Activated CD4-positive, CD25-positive, alpha-beta regulatory T cell treated with anti-CD3 and anti-CD28 coated beads, Interleukin-2, amount 50 U/mL, for 16 hours (primary cell): ENCODE data around the gene VARS1.

ENCODE experiments used
- DNase-seq: peaks from one replicate; pipeline ENCODE4 v3.0.0-alpha.2; 2020; ENCODE audit warnings: low read depth, low spot score

VARS1 gene

DNA sequence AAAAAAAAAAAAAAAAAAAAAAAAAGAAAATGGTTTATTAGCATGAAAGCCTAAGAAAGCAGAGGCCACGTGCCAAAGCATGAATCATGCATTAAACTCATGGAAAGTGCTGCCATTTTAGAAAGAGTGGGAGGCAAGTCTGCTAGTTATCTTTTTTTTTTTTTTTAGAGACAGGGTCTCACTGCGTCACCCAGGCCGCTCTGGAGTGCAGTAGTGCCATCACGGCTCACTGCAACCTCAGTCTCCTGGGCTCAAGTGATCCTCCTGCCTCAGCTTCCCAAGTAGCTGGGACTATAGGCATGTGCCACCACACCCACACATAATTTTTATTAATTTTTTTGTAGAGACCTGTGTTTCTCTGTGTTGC is 23.6 kb downstream of the VARS1 start:
- DNase-seq, result no peak

DNA sequence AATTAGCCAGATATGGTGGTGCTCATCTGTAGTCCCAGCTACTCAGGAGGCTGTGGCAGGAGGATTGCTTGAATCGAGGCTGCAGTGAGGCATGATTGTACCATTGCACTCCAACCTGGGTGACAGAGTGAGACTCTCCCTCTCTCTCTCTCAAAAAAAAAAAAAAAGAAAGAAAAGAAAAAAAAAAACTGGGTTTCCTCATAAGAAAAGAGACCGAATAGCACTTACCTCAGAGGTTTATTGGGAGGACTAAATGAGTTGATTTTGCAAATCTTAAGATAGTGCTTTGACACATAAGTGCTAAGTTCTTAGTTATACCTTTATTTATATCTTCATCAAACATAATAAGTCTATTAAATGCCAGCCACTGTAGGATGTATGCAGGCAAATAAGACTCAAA is 24.7 kb downstream of the VARS1 start:
- DNase-seq, result no peak

GRCh38 chr6:31769684-31770371 is 25.7 kb downstream of the VARS1 start:
- peak; percentile 66 for DNase-seq

- no peak for DNase-seq
Measured at GRCh38 chr6:31768363-31769257, 26.9 kb downstream of the VARS1 start.

GRCh38 chr6:31767096-31767645 is 28.4 kb downstream of the VARS1 start:
- no peak for DNase-seq

DNA sequence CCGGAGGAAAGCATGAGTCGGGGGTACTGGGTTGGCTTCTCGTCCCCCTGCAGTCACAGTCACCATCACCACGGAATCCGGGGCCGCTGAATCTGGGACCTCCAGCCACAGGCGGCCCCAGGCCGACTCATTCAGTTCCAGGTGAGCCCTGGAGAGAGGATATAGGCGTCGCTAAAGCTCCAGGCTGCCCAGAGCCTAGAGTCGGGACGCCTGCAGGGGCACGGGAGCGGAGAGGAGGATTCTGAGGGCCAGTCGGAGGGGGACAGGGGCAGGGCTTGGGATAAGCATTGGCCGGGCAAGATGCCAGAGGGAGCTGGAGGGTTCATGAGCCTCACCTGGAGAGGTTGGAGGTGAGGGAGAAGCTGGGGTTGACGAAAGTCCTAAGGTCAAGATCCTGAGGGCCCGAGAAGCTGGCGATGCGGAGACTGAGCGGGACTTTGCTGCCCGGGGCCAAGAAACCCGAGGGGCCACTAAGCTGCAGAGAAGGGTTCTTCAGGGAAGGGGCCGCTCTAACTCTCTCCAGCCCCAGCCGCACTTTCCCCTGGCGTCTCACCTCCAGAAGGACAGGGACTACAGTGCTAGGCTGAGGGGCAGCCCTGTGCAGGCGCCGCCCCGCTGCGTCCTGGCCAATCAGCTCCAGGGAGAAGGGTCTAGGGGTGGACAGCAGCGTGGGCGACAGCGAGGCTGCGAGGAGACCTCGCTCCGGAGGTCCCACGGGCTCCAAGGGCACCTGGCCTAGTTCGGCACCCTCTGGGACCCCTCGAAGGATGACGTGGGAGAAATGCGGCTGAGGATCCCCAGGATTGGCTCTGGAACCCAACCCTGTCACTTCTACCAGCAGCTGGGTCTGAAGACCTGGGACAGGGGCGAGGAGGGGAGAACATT is 29.4 kb downstream of the VARS1 start:
- DNase-seq, result no peak

GRCh38 chr6:31765559-31765909 is 30.0 kb downstream of the VARS1 start:
- no peak for DNase-seq

DNA sequence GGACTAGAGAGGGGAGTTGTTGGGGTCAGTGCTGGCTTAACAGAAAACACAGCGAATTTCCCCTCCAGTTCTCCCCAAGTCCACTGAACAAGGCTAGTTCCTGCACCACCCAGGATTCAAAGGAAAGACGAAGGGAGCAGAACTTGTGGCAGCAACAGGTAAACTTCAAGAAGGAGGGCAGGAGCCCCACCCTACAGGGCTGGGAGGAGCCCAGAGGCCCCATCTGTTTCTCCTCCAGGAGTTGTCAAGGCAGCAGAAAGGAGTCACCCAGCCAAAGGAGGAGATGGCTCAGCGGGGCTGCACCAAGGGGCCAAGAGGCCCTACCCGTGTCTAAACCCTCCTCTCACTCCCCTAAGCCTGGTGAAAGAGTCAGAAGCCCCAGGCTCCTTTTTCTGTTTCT is 31.4 kb downstream of the VARS1 start:
- DNase-seq, result no peak

DNA sequence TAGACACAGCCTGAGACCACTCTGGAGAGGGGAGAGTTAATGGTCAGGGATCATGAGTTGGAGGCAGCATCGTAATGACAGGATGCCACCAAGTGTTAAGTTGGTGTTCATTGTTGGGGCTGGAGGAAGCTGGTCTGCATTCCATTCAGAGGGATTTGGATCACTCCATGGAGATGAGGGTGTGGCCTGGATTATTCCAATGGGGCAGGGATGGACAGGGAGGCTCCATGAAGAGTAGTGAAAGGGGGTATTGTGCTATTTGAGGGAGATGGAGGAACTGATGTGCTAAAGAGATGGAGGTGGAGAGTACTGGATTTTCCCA is 32.0 kb downstream of the VARS1 start:
- DNase-seq, result no peak

GRCh38 chr6:31762878-31763618 is 32.5 kb downstream of the VARS1 start:
- no peak for DNase-seq

- no peak for DNase-seq
Measured at GRCh38 chr6:31762356-31762755, 33.2 kb downstream of the VARS1 start, which contains the start of gene SAPCD1. TSS of gene SAPCD1 (plus strand) at chr6:31762656. CDS start at chr6:31763055, 399 bp downstream.

- DNase-seq, result no peak
Measured at GRCh38 chr6:31761343-31761742, 34.2 kb downstream of the VARS1 start.

DNA sequence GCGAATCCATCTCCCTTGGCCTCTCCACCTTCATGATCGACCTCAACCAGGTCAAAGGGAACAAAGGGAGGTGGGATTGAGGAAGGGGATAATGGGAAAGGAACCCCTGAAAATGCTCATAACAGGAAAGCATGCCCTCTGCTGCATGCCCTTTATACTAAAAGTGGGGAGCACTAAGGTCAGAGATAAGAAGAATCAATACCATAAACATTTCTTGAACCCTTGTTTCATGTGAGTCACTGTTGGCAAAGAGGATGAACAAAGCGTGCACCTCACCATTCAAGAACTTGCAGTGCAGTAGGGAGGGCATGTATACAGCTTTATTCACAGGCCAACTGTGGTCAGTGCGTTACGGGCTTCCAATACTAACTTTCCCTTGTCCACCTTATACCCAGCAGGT is 34.8 kb downstream of the VARS1 start:
- DNase-seq, result no peak

DNA sequence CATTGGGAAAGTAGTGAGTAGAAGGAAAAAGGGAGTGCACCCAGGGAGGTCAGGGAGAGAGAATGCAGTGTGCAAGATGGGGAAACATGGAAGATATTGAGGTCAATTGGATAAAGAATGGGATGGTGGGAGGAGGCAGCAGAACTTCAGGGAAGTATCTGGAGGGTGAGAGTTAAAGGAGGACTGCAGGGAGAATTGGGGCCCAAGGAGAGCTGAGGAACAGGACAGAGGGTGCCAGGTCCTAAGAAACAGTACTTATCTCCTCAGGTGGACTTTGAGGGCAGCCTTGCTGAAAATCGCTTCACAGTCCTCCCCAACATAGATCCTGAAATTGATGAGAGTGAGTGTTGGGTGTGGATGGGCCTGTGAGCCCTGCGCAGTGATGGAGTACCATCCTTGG is 37.3 kb downstream of the VARS1 start:
- DNase-seq, result no peak

- no peak for DNase-seq
Measured at GRCh38 chr6:31752739-31753319, 42.7 kb downstream of the VARS1 start.

DNA sequence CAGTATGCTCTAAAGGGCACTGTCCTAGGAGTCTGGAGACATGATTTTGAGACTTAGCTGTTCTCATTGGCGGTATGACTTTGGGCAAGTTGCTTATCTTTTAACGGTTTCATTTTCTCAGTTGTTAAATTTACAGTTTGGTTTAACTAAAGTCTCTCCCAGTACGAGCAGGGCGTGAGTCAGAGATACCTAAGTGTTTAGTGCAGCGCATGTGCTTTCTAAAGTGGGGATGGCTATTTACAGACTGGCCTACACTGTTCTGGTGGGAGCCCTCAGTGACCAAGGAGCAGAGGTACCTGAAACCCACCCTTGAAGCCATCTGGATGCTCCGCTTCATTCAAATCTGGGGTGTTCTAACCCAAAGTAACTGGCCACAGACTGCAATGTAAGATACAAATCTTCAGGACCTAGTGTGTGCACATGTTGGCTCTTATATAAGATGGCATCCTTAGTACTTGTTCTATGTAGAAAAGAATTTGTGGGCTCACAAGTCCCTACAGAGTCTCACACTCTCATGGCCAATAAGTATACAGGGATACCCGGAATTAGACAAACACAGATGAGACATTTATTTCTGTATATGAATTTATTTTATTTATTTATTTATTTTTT is 45.0 kb downstream of the VARS1 start:
- DNase-seq, result no peak

DNA sequence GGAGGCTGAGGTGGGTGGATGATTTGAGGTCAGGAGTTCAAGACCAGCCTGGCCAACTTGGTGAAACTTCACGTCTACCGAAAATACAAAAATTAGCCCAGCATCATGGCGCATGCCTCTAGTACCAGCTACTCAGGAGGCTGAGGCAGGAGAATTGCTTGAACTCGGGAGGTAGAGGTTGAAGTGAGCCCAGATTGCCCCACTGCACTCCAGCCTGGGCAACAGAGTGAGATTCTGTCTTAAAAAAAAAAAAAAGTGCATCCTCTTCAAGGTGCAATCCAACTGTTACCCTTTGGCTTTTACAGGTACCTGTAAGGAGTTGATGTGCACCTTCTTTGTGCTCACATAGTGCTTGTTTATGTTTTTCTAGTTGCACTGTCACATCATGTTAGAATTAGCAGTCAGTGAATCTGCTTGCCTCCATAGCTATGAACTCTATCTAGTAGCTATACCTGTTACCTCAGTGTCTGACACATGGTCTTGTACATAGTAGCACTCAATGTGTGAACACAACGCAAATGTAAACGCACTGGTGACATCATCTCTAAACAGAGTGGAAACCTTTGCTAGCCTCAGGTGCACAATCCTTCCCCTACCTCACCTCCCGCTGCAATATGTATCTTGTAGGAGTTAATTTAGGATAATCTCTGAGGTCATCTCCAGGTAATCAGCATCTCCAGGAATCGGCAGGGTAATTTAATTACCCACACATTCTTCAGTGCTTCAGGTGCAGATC is 46.1 kb downstream of the VARS1 start:
- no peak for DNase-seq
